Mesothelial cell of epicardium (in vitro differentiated cells): ENCODE measurements around the gene SPPL2C. TPM values are rescaled to one million over a fixed set of nuclear protein-coding genes. Genes with fewer than 3 reads are reported as not detected.

Experiments
- DNase-seq, 2 experiments: peaks; one replicate each; pipeline ENCODE4 v3.0.0; 2021; ENCODE audit warnings: low spot score in 2 of 2; ENCODE audit not compliant: unreplicated experiment in 2 of 2
- H3K27ac Mint-ChIP-seq: 2 replicates; pipeline ENCODE4 v1.8.0; 2021; ENCODE audit warnings: mixed read lengths
- H3K27me3 Mint-ChIP-seq: 2 replicates; pipeline ENCODE4 v1.8.0; 2021; ENCODE audit warnings: low read depth, mixed read lengths
- H3K36me3 Mint-ChIP-seq: 2 replicates; pipeline ENCODE4 v1.8.0; 2021; ENCODE audit warnings: mixed read lengths
- H3K4me1 Mint-ChIP-seq: 2 replicates; pipeline ENCODE4 v1.8.0; 2021; ENCODE audit warnings: mixed read lengths
- H3K4me3 Mint-ChIP-seq: 2 replicates; pipeline ENCODE4 v1.8.0; 2021; ENCODE audit warnings: mild to moderate bottlenecking, moderate library complexity, mixed read lengths
- H3K9me3 Mint-ChIP-seq: 2 replicates; pipeline ENCODE4 v1.8.0; 2021; ENCODE audit warnings: mixed read lengths
- total RNA-seq: library from RNA; stranded (reverse); gene quantifications from 3 replicates; pipeline ENCODE4 v1.2.1, GENCODE V29; 2021
- TF ChIP-seq, protein P1 (sequence below): fragments of 200-600 bp; sonication (generic); IDR thresholded peaks from one replicate; pipeline ENCODE4 v1.5.0; 2021; ENCODE audit warnings: antibody characterized with exemption; ENCODE audit not compliant: unreplicated experiment

Gene SPPL2C
- total RNA-seq, 1 donor from 2014 or later = not detected

DNA sequence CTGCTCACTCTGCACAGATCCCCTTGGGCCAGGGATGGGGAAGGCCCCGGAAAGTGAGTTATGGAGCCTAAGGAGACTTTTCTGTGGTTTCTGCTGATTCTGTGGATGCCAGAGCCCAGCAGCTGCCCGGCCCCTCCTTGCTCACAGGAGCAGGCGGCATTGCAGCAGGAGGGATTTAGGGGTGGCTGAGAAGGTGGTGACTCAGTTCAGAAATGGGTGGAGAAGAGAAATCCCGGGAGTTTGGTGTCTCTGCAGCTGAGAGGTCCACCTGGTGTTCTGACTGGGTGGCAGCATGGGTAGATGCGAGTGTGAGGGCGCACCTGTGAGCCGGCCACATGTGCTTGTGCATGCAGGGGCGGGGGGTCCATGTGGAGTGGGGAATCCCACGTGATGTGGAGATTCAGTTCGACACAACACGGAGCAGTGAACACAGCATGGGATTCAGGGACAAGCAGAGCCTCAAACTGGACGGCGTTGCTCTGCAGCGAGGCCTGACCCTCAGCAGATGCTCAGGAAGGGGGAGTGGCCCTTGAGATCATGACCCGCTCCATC is 16.0 kb upstream of the SPPL2C start:
- H3K36me3 Mint-ChIP-seq = no peaks in the 10 kb centered on the region
- DNase-seq = no peak
- TF ChIP-seq, protein P1, sequence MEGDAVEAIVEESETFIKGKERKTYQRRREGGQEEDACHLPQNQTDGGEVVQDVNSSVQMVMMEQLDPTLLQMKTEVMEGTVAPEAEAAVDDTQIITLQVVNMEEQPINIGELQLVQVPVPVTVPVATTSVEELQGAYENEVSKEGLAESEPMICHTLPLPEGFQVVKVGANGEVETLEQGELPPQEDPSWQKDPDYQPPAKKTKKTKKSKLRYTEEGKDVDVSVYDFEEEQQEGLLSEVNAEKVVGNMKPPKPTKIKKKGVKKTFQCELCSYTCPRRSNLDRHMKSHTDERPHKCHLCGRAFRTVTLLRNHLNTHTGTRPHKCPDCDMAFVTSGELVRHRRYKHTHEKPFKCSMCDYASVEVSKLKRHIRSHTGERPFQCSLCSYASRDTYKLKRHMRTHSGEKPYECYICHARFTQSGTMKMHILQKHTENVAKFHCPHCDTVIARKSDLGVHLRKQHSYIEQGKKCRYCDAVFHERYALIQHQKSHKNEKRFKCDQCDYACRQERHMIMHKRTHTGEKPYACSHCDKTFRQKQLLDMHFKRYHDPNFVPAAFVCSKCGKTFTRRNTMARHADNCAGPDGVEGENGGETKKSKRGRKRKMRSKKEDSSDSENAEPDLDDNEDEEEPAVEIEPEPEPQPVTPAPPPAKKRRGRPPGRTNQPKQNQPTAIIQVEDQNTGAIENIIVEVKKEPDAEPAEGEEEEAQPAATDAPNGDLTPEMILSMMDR = no peak
- no peak overlapping the region for H3K27ac Mint-ChIP-seq
- H3K4me3 Mint-ChIP-seq = no peak overlapping the region
- H3K27me3 Mint-ChIP-seq = peaks cover 25% of the 10 kb centered on the region
- no peaks in the 10 kb centered on the region for H3K9me3 Mint-ChIP-seq
- peaks cover under 1% of the 10 kb centered on the region for H3K4me1 Mint-ChIP-seq

DNA sequence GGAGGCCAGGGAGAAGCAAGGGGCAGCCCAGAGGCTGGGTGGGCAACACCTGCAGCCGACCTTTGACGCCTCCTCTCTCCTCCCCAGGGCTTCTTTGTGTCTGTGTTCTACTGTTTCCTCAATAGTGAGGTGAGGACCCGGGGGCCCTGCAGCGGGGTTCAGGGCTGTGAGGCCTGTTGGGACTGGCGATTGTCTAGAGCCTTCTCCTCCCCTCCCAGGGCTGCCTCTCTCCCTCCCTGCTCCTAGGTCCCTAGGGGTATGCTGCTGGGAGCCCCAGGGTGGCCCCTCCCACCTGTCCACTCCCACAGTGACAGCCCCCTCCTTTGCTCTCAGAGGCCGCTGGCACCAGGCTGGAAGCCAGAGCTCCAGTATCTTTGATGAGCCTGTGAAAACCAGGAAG is 10.8 kb upstream of the SPPL2C start:
- TF ChIP-seq, protein P1 = no peak
- Mint-ChIP-seq H3K4me3 (no peak overlapping the region), H3K27me3 (peaks cover 34% of the 10 kb centered on the region), H3K27ac (no peak overlapping the region), H3K36me3 (no peaks in the 10 kb centered on the region), H3K9me3 (no peaks in the 10 kb centered on the region), H3K4me1 (peaks cover 3% of the 10 kb centered on the region)
- no peak for DNase-seq

DNA sequence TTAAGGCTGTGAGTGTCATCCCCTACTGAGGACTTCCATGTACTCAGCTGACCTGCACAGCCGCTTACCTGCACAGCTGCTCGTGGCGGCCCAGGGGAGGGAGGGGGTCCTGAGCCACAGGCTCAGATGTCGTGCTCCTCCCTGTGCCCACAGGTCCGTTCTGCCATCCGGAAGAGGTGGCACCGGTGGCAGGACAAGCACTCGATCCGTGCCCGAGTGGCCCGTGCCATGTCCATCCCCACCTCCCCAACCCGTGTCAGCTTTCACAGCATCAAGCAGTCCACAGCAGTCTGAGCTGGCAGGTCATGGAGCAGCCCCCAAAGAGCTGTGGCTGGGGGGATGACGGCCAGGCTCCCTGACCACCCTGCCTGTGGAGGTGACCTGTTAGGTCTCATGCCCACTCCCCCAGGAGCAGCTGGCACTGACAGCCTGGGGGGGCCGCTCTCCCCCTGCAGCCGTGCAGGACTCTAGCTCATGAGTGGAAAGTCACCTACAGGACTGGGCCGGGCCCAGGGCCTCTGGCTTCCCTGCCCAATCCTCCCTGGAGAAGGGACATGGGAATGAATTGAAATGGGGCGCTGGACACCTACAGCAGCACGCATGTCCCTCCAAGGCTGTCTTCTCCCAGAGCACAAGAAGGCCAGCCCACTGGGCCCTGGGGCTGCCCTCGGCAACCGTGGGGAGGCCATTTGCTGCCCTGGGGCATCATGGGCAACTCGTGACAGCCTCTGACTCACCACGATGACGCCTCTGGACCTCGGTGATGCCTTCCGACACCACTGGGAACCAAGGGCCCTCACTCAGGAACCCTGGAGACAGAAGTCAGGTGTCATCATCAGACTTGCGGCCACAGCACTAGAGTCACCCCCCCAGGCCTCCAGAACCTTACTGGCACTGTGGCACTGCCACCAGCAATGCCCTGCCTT is 9.9 kb upstream of the SPPL2C start:
- no peaks in the 10 kb centered on the region for H3K9me3 Mint-ChIP-seq
- no peak overlapping the region for H3K27ac Mint-ChIP-seq
- H3K27me3 Mint-ChIP-seq = peaks cover 37% of the 10 kb centered on the region
- no peak overlapping the region for H3K4me3 Mint-ChIP-seq
- H3K4me1 Mint-ChIP-seq = peaks cover 3% of the 10 kb centered on the region
- no peak for DNase-seq
- TF ChIP-seq, protein P1 = no peak
- no peaks in the 10 kb centered on the region for H3K36me3 Mint-ChIP-seq

DNA sequence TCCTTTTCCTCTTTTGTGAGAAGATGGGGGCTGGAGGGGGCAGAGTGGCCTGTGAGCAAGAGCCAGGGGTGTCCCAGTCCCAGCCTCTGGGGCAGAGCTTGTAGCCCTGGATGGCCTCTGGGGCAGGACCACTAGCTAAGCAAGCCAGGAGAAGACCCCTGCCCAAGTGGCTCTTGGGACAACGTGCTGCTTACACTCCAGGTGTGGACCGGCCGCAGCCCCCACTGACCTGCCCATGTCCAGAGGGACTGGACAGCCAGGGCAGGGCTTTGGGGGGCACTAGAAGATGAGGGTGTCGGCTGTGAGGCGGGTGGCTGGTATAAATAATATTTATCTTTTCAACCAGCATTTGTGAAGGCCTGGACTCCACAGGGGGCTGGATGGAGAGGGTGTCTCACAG is 9.2 kb upstream of the SPPL2C start:
- DNase-seq = no peak
- TF ChIP-seq, protein P1 = no peak
- H3K27me3 Mint-ChIP-seq = peaks cover 35% of the 10 kb centered on the region
- H3K4me1 Mint-ChIP-seq = peaks cover 3% of the 10 kb centered on the region
- no peaks in the 10 kb centered on the region for H3K9me3 Mint-ChIP-seq
- no peak overlapping the region for H3K27ac Mint-ChIP-seq
- H3K36me3 Mint-ChIP-seq = no peaks in the 10 kb centered on the region
- H3K4me3 Mint-ChIP-seq = no peak overlapping the region

DNA sequence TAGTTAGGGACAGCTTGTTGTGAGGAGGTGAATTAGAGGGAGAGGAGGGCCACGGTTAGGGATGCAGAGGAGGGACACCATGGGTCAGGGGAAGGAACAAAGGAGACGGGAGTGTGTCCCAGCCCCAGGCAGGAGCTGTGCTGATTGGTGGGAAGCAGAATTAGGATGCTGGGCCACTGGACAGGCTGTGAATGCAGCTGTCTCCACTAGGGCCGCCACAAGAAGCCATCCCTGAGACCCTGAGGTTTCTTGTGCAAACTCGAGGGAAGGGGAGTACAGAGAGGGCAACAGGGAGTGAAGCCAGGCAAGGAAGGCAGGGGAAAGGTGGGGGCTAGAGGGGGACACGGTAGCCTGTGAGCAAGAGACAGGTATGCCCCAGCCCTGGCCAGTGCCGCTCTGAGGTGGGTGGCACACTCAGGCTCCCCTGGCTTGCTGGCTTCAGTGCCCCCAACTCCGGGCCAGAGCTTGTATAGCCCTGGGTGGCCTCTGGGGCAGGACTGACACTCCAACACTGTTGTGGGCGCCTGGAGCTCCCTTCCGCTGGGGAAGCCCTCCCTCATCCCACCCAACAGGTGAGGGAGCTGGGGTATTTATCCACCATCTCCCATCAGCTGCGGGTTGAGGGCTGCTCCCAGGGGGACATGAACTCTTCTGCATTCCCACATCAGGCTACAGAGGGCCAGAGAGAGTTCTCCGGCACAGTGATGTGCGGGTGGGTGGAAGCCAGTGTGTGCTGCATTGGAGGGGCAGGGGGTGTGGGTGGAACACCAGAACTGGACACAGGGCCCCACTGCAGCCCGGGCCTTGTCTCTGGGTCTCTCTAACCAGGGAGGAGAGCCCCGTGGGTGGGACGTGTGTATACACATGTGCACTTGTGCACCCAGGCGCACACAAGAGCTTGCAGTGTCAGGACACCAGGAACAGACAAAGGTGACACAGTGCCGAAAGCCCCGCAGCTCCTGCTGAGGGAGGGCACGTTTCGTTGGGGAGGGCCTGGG is 8.3 kb upstream of the SPPL2C start:
- no peak for DNase-seq
- H3K4me3 Mint-ChIP-seq = no peak overlapping the region
- H3K36me3 Mint-ChIP-seq = no peaks in the 10 kb centered on the region
- TF ChIP-seq, protein P1 = no peak
- no peaks in the 10 kb centered on the region for H3K9me3 Mint-ChIP-seq
- H3K4me1 Mint-ChIP-seq = peaks cover 3% of the 10 kb centered on the region
- peaks cover 34% of the 10 kb centered on the region for H3K27me3 Mint-ChIP-seq
- H3K27ac Mint-ChIP-seq = no peak overlapping the region
